ENCODE results near the gene OCA2.

DNA sequence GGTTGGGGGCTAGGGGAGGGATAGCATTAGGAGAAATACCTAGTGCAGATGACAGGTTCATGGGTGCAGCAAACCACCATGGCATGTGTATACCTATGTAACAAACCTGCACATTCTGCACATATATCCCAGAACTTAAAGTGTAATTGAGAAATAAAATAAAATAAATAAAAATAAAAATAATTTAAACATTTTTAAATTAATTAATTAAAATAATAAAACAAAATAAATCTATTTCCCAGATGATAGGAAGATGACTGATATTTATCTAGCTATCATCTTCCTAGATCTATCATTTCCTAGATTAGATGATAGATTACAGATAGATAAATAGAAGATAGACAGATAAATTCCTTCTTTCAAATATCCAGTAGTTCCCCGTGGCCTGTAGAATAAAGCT, 137.3 kb downstream of the OCA2 start:
- TF ChIP-seq, protein P1, sequence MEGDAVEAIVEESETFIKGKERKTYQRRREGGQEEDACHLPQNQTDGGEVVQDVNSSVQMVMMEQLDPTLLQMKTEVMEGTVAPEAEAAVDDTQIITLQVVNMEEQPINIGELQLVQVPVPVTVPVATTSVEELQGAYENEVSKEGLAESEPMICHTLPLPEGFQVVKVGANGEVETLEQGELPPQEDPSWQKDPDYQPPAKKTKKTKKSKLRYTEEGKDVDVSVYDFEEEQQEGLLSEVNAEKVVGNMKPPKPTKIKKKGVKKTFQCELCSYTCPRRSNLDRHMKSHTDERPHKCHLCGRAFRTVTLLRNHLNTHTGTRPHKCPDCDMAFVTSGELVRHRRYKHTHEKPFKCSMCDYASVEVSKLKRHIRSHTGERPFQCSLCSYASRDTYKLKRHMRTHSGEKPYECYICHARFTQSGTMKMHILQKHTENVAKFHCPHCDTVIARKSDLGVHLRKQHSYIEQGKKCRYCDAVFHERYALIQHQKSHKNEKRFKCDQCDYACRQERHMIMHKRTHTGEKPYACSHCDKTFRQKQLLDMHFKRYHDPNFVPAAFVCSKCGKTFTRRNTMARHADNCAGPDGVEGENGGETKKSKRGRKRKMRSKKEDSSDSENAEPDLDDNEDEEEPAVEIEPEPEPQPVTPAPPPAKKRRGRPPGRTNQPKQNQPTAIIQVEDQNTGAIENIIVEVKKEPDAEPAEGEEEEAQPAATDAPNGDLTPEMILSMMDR (IDR thresholded peaks at IDR 0.05; ENCODE audit: low read length): no peak
- TF ChIP-seq EZH2 (IDR thresholded peaks at IDR 0.05; ENCODE audit: borderline replicate concordance, low read length): no peak
